Stimulated activated CD8-positive, alpha-beta memory T cell treated with anti-CD3 and anti-CD28 coated beads, Interleukin-7, amount 100 ng/mL, for 24 hours (primary cell): ENCODE measurements around the gene APPL2.

Experiments
- DNase-seq: peaks from one replicate; pipeline ENCODE4 v3.0.0-alpha.2; 2020; ENCODE audit warnings: low read depth

Gene APPL2

GRCh38 chr12:105222726-105223351 lies 13.1 kb downstream of the APPL2 start:
- no peak for DNase-seq

- DNase-seq, result no peak
Observed at GRCh38 chr12:105222284-105222655, 13.7 kb downstream of the APPL2 start.

- no peak for DNase-seq
Observed at GRCh38 chr12:105221583-105222283, 14.2 kb downstream of the APPL2 start.

DNA sequence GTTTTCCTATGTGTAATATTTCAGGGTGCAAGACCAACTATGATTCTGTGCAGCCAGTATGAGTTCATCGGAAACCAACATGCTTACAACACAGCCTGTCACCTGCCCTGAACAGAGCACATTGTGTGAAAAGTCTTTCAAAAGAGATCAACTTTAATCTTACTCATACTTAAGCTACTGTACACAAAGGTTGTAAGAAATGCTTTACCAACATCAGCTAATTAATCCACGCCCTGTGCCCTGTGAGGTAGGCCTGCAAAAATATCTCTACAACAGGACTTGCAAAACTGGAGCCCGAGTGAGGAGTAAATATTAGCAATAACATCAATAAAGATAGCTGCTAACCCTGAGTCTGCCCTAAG lies 15.1 kb downstream of the APPL2 start:
- no peak for DNase-seq

GRCh38 chr12:105220150-105220928 lies 15.6 kb downstream of the APPL2 start:
- DNase-seq, result no peak

GRCh38 chr12:105219261-105220028 lies 16.5 kb downstream of the APPL2 start:
- no peak for DNase-seq

- no peak for DNase-seq
Observed at GRCh38 chr12:105218434-105218833, 17.5 kb downstream of the APPL2 start.

GRCh38 chr12:105214670-105215375 lies 21.2 kb downstream of the APPL2 start:
- DNase-seq, result no peak

GRCh38 chr12:105214148-105214547 lies 21.8 kb downstream of the APPL2 start:
- no peak for DNase-seq

DNA sequence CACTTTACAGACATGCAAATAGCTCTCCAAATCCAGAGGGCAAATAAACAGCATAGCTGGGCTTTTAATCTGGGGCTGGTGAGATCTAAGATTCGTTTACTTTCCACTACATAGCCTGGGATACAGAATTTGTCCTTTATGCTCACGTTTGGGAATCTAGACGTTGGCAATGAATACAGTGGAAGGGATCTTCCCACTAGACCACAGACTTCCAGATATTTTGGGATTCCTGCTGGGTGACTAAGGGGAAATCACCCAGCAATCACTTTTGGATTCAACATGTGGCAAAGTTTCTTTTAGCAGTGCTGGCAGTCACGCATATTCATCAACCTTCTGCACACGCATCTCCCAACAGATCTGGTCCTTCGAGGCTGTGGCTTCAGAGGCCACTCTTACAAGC lies 23.5 kb downstream of the APPL2 start:
- DNase-seq, result no peak

DNA sequence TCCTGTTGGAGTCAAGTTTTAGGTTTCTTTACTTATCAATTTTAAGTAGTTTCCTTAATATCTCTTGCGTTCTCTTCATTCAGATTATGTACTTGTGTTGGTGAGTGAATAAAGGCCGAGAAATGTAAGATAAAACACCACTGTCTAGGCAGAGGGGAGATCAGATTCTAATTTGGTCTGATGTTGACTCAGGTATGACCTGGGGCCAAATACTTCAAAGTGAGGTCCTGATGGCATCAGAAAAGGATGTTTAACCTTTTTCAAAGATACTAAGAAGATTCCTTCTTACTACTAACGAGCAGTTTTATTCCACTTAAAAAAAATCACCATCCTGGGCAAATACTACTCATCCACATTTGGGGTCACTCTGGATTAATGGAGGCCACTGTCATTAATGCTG lies 26.9 kb downstream of the APPL2 start:
- no peak for DNase-seq

DNA sequence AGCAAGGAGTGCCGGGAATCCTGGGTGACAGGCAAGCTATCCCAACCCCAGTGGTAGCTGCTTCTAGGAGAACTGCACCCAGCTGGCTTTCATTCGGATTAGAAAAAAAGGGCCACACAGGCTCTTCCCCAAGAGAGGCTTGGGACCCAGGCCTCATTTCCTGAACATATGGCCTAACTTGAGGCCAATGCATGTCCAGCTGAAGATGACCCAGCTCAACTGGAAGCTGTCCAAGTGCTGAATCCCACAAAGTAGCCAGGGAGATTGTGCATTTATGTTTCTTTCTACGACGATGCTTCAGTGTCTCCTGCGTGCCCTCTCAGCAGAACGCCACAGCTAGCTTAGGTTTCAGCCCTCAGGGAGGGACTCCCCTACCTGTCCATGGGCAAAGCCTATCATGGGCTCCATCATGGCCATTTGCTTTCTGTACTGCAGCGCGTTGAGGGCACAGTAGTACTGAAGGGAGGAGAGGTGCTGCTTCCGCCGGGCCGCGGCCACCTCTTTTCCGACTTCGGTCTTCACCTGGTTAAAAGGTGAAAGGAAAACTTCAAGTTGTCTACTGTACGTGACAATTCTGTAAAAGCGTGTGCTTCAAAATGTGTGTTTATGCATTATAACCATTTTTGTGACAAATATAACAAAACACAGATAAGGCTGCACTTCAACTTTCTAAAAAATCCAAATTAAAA lies 29.1 kb downstream of the APPL2 start:
- DNase-seq, result no peak

GRCh38 chr12:105205322-105206048 lies 30.5 kb downstream of the APPL2 start:
- no peak for DNase-seq

DNA sequence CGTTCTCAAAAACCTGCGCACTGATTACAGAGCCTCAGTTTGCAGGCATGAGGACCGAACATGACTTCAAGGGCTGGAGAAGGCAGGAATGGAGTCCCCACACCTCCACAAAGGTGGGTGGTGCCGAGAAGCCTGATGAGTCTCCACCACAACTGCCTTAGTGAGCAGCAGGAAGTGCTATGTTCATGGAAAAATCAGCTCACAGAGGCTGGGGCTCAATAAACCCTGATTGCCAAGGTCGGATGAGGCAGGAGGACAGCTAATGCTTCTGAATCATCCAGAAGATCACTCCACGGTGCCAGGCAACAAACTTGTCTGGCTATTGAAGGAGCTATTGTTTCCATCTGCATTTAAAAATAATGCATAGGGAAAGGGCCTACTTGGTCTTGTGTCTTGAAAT lies 31.1 kb downstream of the APPL2 start:
- no peak for DNase-seq

GRCh38 chr12:105204127-105204526 lies 31.8 kb downstream of the APPL2 start:
- DNase-seq, result no peak

GRCh38 chr12:105202202-105202601 lies 33.8 kb downstream of the APPL2 start:
- DNase-seq, result no peak

DNA sequence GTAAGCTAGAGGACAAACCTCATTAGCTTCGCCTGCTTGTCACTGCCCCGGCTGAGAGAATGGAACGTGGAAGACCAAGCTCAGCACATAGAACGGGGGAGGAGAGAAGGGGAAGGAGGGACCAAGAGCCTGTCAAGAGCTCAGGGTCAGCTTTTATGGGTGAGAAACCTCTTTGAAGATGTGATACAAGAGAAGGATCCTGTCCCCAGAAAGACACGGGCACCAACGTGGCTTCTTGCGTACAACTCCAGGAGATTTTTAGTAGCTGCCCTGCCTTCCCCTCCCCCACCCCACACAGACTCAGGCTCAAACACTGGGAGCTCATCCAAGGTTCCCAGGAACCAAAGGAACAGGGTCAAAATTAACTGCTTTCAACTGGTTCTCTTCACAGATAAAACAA lies 34.7 kb downstream of the APPL2 start:
- DNase-seq, result no peak

DNA sequence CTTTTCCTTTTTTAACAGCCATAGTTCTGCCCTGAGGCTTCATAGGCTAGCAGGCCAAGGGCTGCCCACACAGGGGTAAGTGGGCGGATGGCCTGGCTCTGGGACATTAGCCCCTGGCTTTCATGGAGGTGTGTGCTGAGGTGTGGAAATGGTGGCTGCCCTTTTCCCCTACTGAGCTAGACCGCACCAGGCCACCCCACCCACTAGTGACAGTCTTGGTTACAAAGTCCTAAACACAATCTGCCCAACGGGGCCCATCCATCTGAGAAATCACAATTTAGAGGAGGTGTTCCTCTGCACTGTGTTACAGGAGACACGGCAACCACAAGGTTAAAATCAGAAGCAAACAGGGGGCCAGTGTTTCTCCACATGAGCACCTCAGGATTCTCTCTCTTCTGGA lies 35.6 kb downstream of the APPL2 start:
- no peak for DNase-seq

DNA sequence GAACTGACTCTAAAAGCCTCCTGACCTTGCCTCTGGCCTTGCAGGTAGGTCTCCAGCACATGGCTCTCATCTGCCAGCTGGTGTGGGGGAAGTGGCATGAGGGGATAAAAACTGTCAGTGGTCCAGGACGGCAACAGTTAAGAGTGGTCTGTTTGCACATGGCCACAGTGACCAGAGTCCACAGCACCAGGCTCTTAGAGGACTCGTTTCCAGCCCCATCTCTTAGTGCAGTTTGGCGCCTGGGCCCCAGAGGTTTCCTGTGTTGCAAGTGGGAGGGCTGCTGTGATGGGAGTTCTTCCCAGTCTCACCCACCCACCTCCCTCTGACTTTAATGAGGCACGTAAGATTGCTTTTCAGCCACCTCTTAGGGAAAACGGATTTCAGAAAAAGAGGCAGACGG lies 37.0 kb downstream of the APPL2 start:
- no peak for DNase-seq

DNA sequence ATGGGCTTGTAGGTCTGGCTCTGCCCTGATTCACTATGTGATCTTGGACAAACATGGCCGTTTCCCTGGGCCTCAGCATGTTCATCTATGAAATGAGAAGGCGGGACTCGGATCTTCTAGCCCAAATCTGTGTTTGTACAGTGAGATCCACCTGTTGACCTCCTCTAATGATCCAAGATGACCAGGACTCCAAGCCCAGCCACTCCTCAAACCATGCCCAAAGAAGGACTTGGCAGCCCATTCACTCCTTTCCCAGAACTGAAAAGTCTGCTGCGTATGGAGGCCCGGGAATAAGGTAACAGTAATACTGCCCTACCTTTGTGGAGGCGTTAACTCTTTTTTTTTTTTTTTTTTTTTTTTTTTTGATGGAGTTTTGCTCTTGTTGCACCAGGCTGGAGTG lies 39.9 kb downstream of the APPL2 start:
- no peak for DNase-seq

- DNase-seq, result no peak
Observed at GRCh38 chr12:105194947-105195346, 41.0 kb downstream of the APPL2 start.
